GM12878 (cell line): Measurements from ENCODE around the gene C1orf74. TPM values are rescaled to one million over a fixed set of nuclear protein-coding genes. Genes with fewer than 3 reads are reported as not detected.

Experiments
- ATAC-seq: fragments of 200-7000 bp; cut with Tn5 transposase; 3 replicates; pipeline ENCODE4 v1.9.1; 2020; ENCODE audit warnings: mild to moderate bottlenecking, moderate library complexity
- BruUV-seq: library from RNA; stranded (reverse); fragments of 400-500 nt; replicated peaks from 2 replicates; lab custom pipeline; 2021; lab: Mats Ljungman, UMichigan
- CTCF ChIA-PET: fragments of 300-600 bp; sonication (Branson Sonifier 250); formaldehyde crosslinking; extraction: SDS; loops from one replicate; lab custom pipeline; 2021; ENCODE audit warnings: inconsistent platforms; lab: Yijun Ruan, JAX
- POLR2A ChIA-PET: fragments of 350-600 bp; formaldehyde crosslinking; extraction: SDS; loops from one replicate; lab custom pipeline; 2021; ENCODE audit warnings: inconsistent platforms; lab: Charles Lee
- RAD21 ChIA-PET: fragments of 300-600 bp; sonication (Branson Sonifier 250); formaldehyde crosslinking; loops from one replicate; lab custom pipeline; 2023; ENCODE audit warnings: antibody characterized with exemption; ENCODE audit not compliant: unreplicated experiment; lab: Charles Lee
- SMC1A ChIA-PET: fragments of 300-600 bp; sonication (Branson Sonifier 250); formaldehyde crosslinking; loops from one replicate; lab custom pipeline; 2023; ENCODE audit not compliant: unreplicated experiment, uncharacterized antibody; lab: Charles Lee
- DNase-seq: peaks from one replicate; pipeline ENCODE4 v3.0.0-alpha.2; 2011; ENCODE audit warnings: low read depth, low spot score
- FAIRE-seq: peaks from 3 replicates; lab custom pipeline; 2011; peaks lifted over from hg19 to GRCh38; lab: Jason Lieb, UNC
- H2AFZ ChIP-seq: 2 replicates; pipeline ENCODE4 v1.6.0; 2011; ENCODE audit warnings: low read depth, low read length, control low read depth; ENCODE audit not compliant: control insufficient read depth
- H3K27ac ChIP-seq: 2 replicates; pipeline ENCODE4 v1.5.1; 2011; ENCODE audit warnings: control low read depth; ENCODE audit not compliant: control insufficient read depth, insufficient read depth
- H3K27me3 ChIP-seq, 2 experiments: replicated peaks in 1 of 2; 2 replicates each; pipeline versions ENCODE4 v1.6.0 to v1.6.1; 2011; ENCODE audit warnings: low read length in 1 of 2; ENCODE audit not compliant: control insufficient read depth in 2 of 2, insufficient read depth in 2 of 2
- H3K36me3 ChIP-seq, 2 experiments: 2 replicates each; pipeline ENCODE4 v1.5.1; 2011; ENCODE audit warnings: low read length in 1 of 2; ENCODE audit not compliant: control insufficient read depth in 2 of 2, insufficient read depth in 2 of 2
- H3K4me1 ChIP-seq: 2 replicates; pipeline ENCODE4 v1.6.1; 2011; ENCODE audit warnings: mild to moderate bottlenecking, low read length, moderate library complexity, mixed read lengths; ENCODE audit not compliant: control insufficient read depth, insufficient read depth
- H3K4me2 ChIP-seq: 2 replicates; pipeline ENCODE4 v1.6.0; 2011; ENCODE audit warnings: control low read depth; ENCODE audit not compliant: control insufficient read depth, insufficient read depth
- H3K4me3 ChIP-seq: fragments of 200-600 bp; sonication (generic); 2 replicates; pipeline ENCODE4 v1.5.1; 2016
- H3K79me2 ChIP-seq: 2 replicates; pipeline ENCODE4 v1.6.0; 2011; ENCODE audit warnings: low read length; ENCODE audit not compliant: control insufficient read depth, insufficient read depth
- H3K9ac ChIP-seq: 2 replicates; pipeline ENCODE4 v1.8.0; 2011; ENCODE audit warnings: low read length, control low read depth, mixed read lengths; ENCODE audit not compliant: control insufficient read depth, insufficient read depth
- H3K9me3 ChIP-seq: replicated peaks from 3 replicates; pipeline ENCODE4 v1.5.1; 2011; ENCODE audit warnings: mild to moderate bottlenecking, low read length; ENCODE audit not compliant: control insufficient read depth, insufficient read depth
- H4K20me1 ChIP-seq: 2 replicates; pipeline ENCODE4 v1.6.0; 2011; ENCODE audit not compliant: control insufficient read depth, insufficient read depth
- BACH1 ChIP-seq: fragments of 450-650 bp; IDR thresholded peaks from 2 replicates; pipeline ENCODE4 v1.6.1; 2017; ENCODE audit warnings: mild to moderate bottlenecking, borderline replicate concordance
- BMI1 ChIP-seq: fragments of 450-650 bp; IDR thresholded peaks from 2 replicates; pipeline ENCODE4 v1.6.1; 2016; ENCODE audit warnings: mild to moderate bottlenecking, moderate library complexity, borderline replicate concordance
- CEBPZ ChIP-seq: fragments of 150-350 bp; IDR thresholded peaks from 2 replicates; pipeline ENCODE4 v1.6.1; 2016; ENCODE audit warnings: low read depth, low read length
- HCFC1 ChIP-seq: fragments of 150-350 bp; IDR thresholded peaks from 2 replicates; pipeline ENCODE4 v1.6.1; 2014; ENCODE audit warnings: low read length
- HDAC6 ChIP-seq: fragments of 200-600 bp; sonication (generic); IDR thresholded peaks from one replicate; pipeline ENCODE4 v1.8.0; 2017; ENCODE audit warnings: antibody characterized with exemption; ENCODE audit not compliant: unreplicated experiment
- LARP7 ChIP-seq: fragments of 450-650 bp; IDR thresholded peaks from 2 replicates; pipeline ENCODE4 v1.6.1; 2017; ENCODE audit warnings: mild to moderate bottlenecking
- MTA3 ChIP-seq: IDR thresholded peaks from 2 replicates; pipeline ENCODE4 v1.6.1; 2012; ENCODE audit warnings: low read length, inconsistent platforms, borderline replicate concordance
- MXI1 ChIP-seq: fragments of 150-350 bp; IDR thresholded peaks from 2 replicates; pipeline ENCODE4 v1.6.1; 2011; ENCODE audit warnings: low read depth, mild to moderate bottlenecking, inconsistent platforms, low read length, improper control_type of control experiment
- MYC ChIP-seq: IDR thresholded peaks from 2 replicates; pipeline ENCODE4 v1.6.1; 2011; ENCODE audit warnings: mild to moderate bottlenecking, low read length, moderate library complexity, inconsistent platforms; ENCODE audit not compliant: insufficient read depth, insufficient replicate concordance, insufficient read length, severe bottlenecking
- NBN ChIP-seq: fragments of 450-650 bp; IDR thresholded peaks from 2 replicates; pipeline ENCODE4 v1.6.1; 2016
- NR2C2 ChIP-seq: IDR thresholded peaks from 2 replicates; pipeline ENCODE4 v1.6.1; 2011; ENCODE audit warnings: borderline replicate concordance, low read depth; ENCODE audit not compliant: control insufficient read depth, insufficient read length
- PAX5 ChIP-seq: IDR thresholded peaks from 2 replicates; pipeline ENCODE4 v1.6.1; 2011; ENCODE audit warnings: low read depth, low read length, borderline replicate concordance
- POLR2A ChIP-seq: IDR thresholded peaks from 2 replicates; pipeline ENCODE4 v1.6.1; 2011; ENCODE audit warnings: low read depth, mild to moderate bottlenecking, low read length
- RAD21 ChIP-seq: IDR thresholded peaks from 2 replicates; pipeline ENCODE4 v1.6.1; 2011; ENCODE audit warnings: mild to moderate bottlenecking, low read depth, low read length, moderate library complexity; ENCODE audit not compliant: insufficient read depth
- SIX5 ChIP-seq: IDR thresholded peaks from 2 replicates; pipeline ENCODE4 v1.6.1; 2011; ENCODE audit warnings: mild to moderate bottlenecking, low read depth, low read length, moderate library complexity; ENCODE audit not compliant: severe bottlenecking
- SP1 ChIP-seq: IDR thresholded peaks from one replicate; pipeline ENCODE4 v1.6.1; 2011; ENCODE audit warnings: low read depth, low read length
- SREBF2 ChIP-seq: IDR thresholded peaks from 2 replicates; pipeline ENCODE4 v1.6.1; 2012; ENCODE audit warnings: mild to moderate bottlenecking, low read length
- STAT3 ChIP-seq: IDR thresholded peaks from 2 replicates; pipeline ENCODE4 v1.6.1; 2011; ENCODE audit warnings: low read depth, low read length, improper control_type of control experiment
- TCF3 ChIP-seq: IDR thresholded peaks from 2 replicates; pipeline ENCODE4 v1.6.1; 2012; ENCODE audit warnings: low read depth, mild to moderate bottlenecking, low read length, borderline replicate concordance; ENCODE audit not compliant: insufficient read depth
- WGBS: methylation state at CpG from one replicate; pipeline ENCODE4 v1.1.6; 2016; ENCODE audit warnings: low lambda C conversion rate; ENCODE audit not compliant: insufficient replicate concordance, insufficient coverage; ENCODE audit errors: missing lambda C conversion rate; 5-methylcytosine and 5-hydroxymethylcytosine counted together
- in situ Hi-C: fragments of 300-500 bp; cut with MboI; formaldehyde crosslinking; loops from 9 replicates; pipeline ENCODE4 v1.14.3; 2018; ENCODE audit warnings: mixed read lengths
- intact Hi-C: fragments of 100-400 bp; cut with micrococcal nuclease; formaldehyde crosslinking; loops from one replicate; pipeline ENCODE4 v1.14.2; 2022; ENCODE audit not compliant: unreplicated experiment
- polyA plus RNA-seq, 11 experiments: library from polyadenylated mRNA; depleted of rRNA in 4 of 11; unstranded in 6 of 11; stranded (reverse) in 5 of 11; fragments of >200 nt; fragmentation: Nextera tagmentation in 4 of 11; fragmentation: Illumina TruSeq in 1 of 11; extraction: Ambion mirVana in 4 of 11; extraction: Trizol in 1 of 11; gene quantifications; 1 replicate in 1 of 11; 2 replicates in 10 of 11; pipeline versions ENCODE4 v1.2.1 to v1.2.3, GENCODE V29; 2011 to 2016; ENCODE audit warnings: inconsistent platforms in 2 of 11, missing spikeins in 2 of 11, low read depth in 1 of 11
- total RNA-seq, 4 experiments: library from RNA; depleted of rRNA in 3 of 4; stranded (reverse); fragments of >200 nt in 3 of 4; fragmentation: Illumina TruSeq in 1 of 4; extraction: Trizol in 1 of 4; gene quantifications; 2 replicates each; pipeline versions ENCODE4 v1.2.1 to v1.2.3, GENCODE V29; 2013 to 2021
- TF ChIP-seq, protein P1 (sequence below): fragments of 450-650 bp; formaldehyde crosslinking; IDR thresholded peaks from 2 replicates; pipeline ENCODE4 v1.5.0; 2022; ENCODE audit warnings: mild to moderate bottlenecking, missing genetic modification characterization

Gene C1orf74
- total and polyA plus RNA-seq, 10 of the 15 experiments (the other 5 are each of a cell fraction or from before 2014, with no cell fraction given), result 3.1 to 5.5 (median 3.6) TPM

DNA sequence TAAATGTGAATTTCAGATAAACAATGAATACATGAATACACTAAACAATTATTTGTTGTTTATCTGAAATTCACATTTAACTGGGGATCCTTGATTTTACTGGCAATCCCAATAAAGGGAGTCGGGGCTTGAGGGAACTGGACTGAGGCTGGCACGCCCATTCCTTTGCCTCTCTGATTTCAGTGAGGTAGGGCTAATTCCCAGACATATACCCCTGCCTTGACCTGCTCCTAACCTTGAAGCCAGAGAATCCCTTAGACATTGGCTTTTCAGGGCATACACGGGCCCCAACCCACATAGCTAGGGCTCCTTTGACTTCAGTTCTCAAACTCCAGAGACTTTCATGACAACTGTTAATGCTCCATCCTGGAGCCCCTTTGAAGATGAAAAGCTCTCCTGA lies 32.6 kb upstream of the C1orf74 start:
- intact Hi-C loops, result no loop called here
- Histone ChIP-seq H2AFZ (no peak overlapping the region), H3K79me2 (no peaks in the 10 kb centered on the region), H3K9ac (no peak overlapping the region), H3K4me2 (no peak overlapping the region), H3K27me3 (no peaks in the 10 kb centered on the region; a peak in 1 of 4 replicates), H3K4me3 (no peak overlapping the region), H3K9me3 (no peaks in the 10 kb centered on the region), H3K4me1 (no peaks in the 10 kb centered on the region), H3K36me3 (no peaks in the 10 kb centered on the region), H4K20me1 (no peaks in the 10 kb centered on the region), H3K27ac (no peak overlapping the region)
- FAIRE-seq, result no peak
- 40% methylated on average over 3 of the region's 3 CpGs for WGBS
- TF ChIP-seq BACH1 (no peak), HDAC6 (no peak), STAT3 (no peak), CEBPZ (no peak), BMI1 (no peak), MYC (no peak), NBN (no peak), PAX5 (no peak), RAD21 (no peak), MXI1 (no peak), MTA3 (no peak), SREBF2 (no peak), TCF3 (no peak), HCFC1 (no peak), SP1 (no peak), NR2C2 (no peak), LARP7 (no peak), POLR2A (no peak), SIX5 (no peak)
- TF ChIP-seq, protein P1, sequence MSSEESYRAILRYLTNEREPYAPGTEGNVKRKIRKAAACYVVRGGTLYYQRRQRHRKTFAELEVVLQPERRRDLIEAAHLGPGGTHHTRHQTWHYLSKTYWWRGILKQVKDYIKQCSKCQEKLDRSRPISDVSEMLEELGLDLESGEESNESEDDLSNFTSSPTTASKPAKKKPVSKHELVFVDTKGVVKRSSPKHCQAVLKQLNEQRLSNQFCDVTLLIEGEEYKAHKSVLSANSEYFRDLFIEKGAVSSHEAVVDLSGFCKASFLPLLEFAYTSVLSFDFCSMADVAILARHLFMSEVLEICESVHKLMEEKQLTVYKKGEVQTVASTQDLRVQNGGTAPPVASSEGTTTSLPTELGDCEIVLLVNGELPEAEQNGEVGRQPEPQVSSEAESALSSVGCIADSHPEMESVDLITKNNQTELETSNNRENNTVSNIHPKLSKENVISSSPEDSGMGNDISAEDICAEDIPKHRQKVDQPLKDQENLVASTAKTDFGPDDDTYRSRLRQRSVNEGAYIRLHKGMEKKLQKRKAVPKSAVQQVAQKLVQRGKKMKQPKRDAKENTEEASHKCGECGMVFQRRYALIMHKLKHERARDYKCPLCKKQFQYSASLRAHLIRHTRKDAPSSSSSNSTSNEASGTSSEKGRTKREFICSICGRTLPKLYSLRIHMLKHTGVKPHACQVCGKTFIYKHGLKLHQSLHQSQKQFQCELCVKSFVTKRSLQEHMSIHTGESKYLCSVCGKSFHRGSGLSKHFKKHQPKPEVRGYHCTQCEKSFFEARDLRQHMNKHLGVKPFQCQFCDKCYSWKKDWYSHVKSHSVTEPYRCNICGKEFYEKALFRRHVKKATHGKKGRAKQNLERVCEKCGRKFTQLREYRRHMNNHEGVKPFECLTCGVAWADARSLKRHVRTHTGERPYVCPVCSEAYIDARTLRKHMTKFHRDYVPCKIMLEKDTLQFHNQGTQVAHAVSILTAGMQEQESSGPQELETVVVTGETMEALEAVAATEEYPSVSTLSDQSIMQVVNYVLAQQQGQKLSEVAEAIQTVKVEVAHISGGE, result no peak
- BruUV-seq, result no TSS peak
- DNase-seq, result no peak
- ChIA-PET SMC1A (interaction anchor here (0.8 to 5.2 kb wide), 4 partner anchors 8 to 43 kb away, joined by 3 to 24 read pairs (median 6); no protein-coding TSS in a partner anchor), POLR2A (interaction anchor here (1.3 kb wide), 1 partner anchor 49 kb away, joined by 4 read pairs; no protein-coding TSS in a partner anchor), CTCF (interaction anchor here (1.0 to 4.7 kb wide), 6 partner anchors 6 to 44 kb away, joined by 3 to 49 read pairs (median 4); partner anchors contain the start of gene UTP25), RAD21 (interaction anchor here (1.7 kb wide), 1 partner anchor 29 kb away, joined by 6 read pairs; no protein-coding TSS in a partner anchor)
- in situ Hi-C loops, result no loop called here
- no peak for ATAC-seq
